GM21447 (cell line): ENCODE measurements around the gene ZNF722.
"Not testable (repeated sequence)": the region's sequence is repeated elsewhere in the genome, so short reads cannot be mapped to it uniquely, and the experiment has no call there.

ENCODE experiments used
- ATAC-seq: cut with Tn5 transposase; IDR thresholded peaks from one replicate; pipeline ENCODE4 v1.9.1; 2021; ENCODE audit not compliant: unreplicated experiment

Gene ZNF722

GRCh38 chr7:63998549-63998948 is at the start of gene ZNF722:
TSS of gene ZNF722 (plus strand) at chr7:63998849. CDS start at chr7:63998962, 113 bp downstream.
- ATAC-seq = no peak

DNA sequence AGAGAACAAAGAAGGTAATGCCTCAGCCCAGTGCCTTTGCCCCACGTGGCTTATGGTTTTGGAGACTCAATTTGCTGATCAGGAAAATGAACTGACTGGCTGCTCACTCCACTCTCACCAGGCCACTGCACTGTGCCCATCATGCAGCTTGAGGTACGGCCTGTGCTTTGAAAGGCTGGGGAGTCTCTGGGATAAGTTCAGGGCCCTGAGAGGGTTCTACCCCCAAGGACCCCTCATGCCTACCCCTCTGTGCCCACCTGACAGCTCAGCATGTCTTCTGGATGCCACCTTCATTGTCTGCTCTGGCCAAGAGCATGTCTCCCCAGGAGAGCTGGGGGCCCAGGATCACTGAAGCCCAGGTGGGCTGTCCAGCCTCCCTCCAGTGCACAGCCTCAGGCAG is 45.5 kb upstream of the ZNF722 start:
- ATAC-seq = no peak

DNA sequence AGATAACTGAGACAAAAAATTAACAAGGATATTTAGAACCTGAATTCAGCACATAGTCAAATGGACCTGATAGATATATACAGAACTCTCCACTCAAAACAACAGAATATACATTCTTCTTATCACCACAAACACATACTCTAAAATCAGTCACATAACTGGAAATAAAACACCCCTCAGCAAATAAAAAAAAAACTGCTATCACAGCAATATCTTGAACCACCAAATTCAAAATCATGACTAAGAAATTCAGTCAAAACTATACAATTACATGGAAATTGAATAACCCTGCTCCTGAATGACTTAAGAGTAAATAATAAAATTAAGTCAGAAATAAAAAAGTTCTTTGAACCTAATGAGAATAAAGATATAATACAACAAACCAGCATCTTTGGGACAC is 30.0 kb upstream of the ZNF722 start:
- no peak for ATAC-seq

GRCh38 chr7:64015496-64015895 is 16.8 kb downstream of the ZNF722 start:
- ATAC-seq = not testable (repeated sequence)

DNA sequence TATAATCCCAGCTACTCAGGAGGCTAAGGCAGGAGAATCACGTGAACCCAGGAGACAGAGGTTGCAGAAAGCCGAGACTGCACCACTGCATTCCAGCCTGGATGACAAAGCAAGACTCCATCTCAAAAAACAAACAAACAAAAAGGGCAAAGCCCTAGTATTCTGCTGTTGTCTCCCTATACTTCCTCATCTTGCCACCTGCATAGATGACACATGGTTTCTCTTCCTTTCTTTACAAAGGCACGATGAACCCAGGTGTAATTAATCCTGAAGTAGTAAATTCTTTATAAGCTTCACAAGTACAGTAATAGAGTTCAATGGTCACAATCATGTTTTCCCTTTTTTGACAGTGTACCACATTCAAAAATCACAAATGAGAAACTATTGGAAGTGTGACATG is 36.7 kb downstream of the ZNF722 start:
- ATAC-seq = no peak

- no peak for ATAC-seq
These were observed 38.4 kb downstream of the ZNF722 start for GRCh38 chr7:64037095-64037494.

DNA sequence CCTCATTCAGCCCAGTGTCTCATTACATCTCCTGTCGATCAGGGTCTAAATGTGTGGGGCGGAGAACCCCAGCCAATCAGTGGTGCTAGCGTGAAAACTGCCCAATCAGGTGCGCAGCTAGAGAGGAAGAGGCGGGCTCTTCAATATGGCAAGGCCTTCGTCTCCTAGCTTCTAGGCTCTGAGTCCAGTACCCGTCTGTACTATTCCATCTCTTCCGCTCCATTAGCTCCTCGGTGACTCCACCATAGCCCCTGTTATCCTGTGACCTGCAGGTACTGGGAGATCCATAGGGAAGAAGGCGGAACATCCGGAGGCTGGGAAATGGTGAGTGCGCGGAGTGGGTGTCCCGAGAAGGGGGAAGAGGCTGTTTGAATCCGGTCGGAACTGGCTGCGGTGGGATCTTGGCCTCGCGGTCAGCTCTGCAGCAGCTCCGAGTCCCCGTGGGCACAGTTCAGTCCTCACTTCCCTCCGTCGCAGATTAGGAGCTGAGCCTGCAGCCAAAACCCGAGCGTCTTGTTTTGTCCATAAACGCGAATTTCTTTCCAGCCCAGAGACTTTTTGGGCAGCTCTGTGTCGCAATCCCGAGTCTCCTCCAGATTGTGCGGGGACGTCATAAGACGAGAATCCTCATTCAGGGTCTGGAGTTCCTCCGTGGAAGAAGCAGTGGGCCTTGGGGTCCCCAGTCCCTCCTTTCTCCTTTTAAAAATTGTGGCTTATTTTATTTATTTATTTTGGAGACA is 46.8 kb downstream of the ZNF722 start, which contains the start of gene ZNF727:
TSS of gene ZNF727 (plus strand) at position 134 of the 740 bp plus-strand sequence. CDS start at position 322, 188 bp downstream.
- no peak for ATAC-seq

DNA sequence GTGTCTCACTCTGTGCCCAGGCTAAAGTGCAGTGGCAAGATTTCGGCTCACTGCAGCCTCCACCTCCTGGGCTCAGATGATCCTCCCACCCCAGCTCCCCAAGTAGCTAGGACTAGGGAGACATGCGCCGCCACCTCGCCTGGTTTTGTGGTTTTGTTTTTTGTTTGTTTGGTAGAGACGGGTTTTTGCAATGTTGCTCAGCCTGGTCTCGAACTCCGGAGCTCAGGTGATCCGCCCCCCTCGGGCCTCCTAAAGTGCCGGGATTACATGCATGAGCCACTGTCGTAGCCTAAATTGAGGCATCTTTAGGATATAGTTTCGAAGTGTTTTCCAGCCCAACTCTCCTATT is 47.4 kb downstream of the ZNF722 start:
- ATAC-seq = no peak
